Lung (tissue), 12 donors: ENCODE data around the gene PSMA8. TPM values are rescaled to one million over a fixed set of nuclear protein-coding genes. Genes with fewer than 3 reads are reported as not detected.
A peak's percentile ranks its signal among the peaks of the same experiment; 100 is the strongest.

ENCODE experiments used
- ATAC-seq: fragments of 200-7000 bp; cut with Tn5 transposase; one replicate; pipeline ENCODE4 v1.9.1; 2020; ENCODE audit warnings: moderate number of reproducible peaks; ENCODE audit not compliant: insufficient read depth, low FRiP score
- DNase-seq, 3 donors: peaks; one replicate each; pipeline ENCODE4 v3.0.0-alpha.2; 2013 to 2017
- H3K27ac ChIP-seq, 2 donors: one replicate each; pipeline ENCODE4 v1.5.1; 2013; ENCODE audit warnings: mild to moderate bottlenecking in 2 of 2, moderate library complexity in 2 of 2, control low read depth in 1 of 2, inconsistent platforms in 1 of 2, low read depth in 1 of 2, low read length in 1 of 2
- H3K27me3 ChIP-seq, 3 donors: one replicate each; pipeline ENCODE4 v1.5.1; 2013; ENCODE audit warnings: low read length in 2 of 3; ENCODE audit not compliant: control insufficient read depth in 3 of 3, insufficient read depth in 3 of 3
- H3K36me3 ChIP-seq, 4 donors: one replicate each; pipeline ENCODE4 v1.5.1; 2013; ENCODE audit warnings: low read length in 4 of 4, mild to moderate bottlenecking in 1 of 4, moderate library complexity in 1 of 4; ENCODE audit not compliant: control insufficient read depth in 4 of 4, insufficient read depth in 4 of 4
- H3K4me1 ChIP-seq, 5 donors: one replicate each; pipeline ENCODE4 v1.5.1; 2013; ENCODE audit warnings: low read length in 5 of 5, mild to moderate bottlenecking in 2 of 5, moderate library complexity in 1 of 5; ENCODE audit not compliant: control insufficient read depth in 5 of 5, insufficient read depth in 5 of 5
- H3K4me3 ChIP-seq: one replicate; pipeline ENCODE4 v1.5.1; 2013; ENCODE audit warnings: mild to moderate bottlenecking, control low read depth, moderate library complexity
- H3K9ac ChIP-seq, 2 donors: one replicate each; pipeline ENCODE4 v1.5.1; 2013; ENCODE audit warnings: low read length in 2 of 2, control low read depth in 1 of 2; ENCODE audit not compliant: insufficient read depth in 1 of 2
- H3K9me3 ChIP-seq, 4 donors: one replicate each; pipeline ENCODE4 v1.5.1; 2013; ENCODE audit warnings: low read length in 3 of 4, mild to moderate bottlenecking in 1 of 4, moderate library complexity in 1 of 4; ENCODE audit not compliant: control insufficient read depth in 4 of 4, insufficient read depth in 3 of 4
- WGBS, 2 donors: extraction: QIAGEN DNeasy Blood & Tissue Kit; methylation state at CpG; one replicate each; pipeline ENCODE4 v1.1.7; 2013; 5-methylcytosine and 5-hydroxymethylcytosine counted together
- polyA plus RNA-seq, 2 donors: library from polyadenylated mRNA; stranded (reverse); fragments of 200-250 nt; gene quantifications; one replicate each; pipeline ENCODE4 v1.2.1, GENCODE V29; 2013
- total RNA-seq, 2 donors: library from RNA; depleted of rRNA in 1 of 2; stranded (reverse); fragments of >200 nt in 1 of 2; gene quantifications; one replicate each; pipeline ENCODE4 v1.2.1, GENCODE V29; 2014 to 2021
- TF ChIP-seq, protein P1 (sequence below): IDR thresholded peaks from 2 replicates; pipeline ENCODE4 v1.5.1; 2012; ENCODE audit warnings: mild to moderate bottlenecking; ENCODE audit errors: control extremely low read depth, extremely low read depth
- donor health status: control.
- donor health status: control.
- donor health status: Bipolar disorder and iron deficiency.
- donor health status: healthy.
- donor health status: DM: yes; HTN: yes; CAD: no.

Gene PSMA8
- total and polyA plus RNA-seq, 4 donors, result 0.07 TPM; not detected in 3

DNA sequence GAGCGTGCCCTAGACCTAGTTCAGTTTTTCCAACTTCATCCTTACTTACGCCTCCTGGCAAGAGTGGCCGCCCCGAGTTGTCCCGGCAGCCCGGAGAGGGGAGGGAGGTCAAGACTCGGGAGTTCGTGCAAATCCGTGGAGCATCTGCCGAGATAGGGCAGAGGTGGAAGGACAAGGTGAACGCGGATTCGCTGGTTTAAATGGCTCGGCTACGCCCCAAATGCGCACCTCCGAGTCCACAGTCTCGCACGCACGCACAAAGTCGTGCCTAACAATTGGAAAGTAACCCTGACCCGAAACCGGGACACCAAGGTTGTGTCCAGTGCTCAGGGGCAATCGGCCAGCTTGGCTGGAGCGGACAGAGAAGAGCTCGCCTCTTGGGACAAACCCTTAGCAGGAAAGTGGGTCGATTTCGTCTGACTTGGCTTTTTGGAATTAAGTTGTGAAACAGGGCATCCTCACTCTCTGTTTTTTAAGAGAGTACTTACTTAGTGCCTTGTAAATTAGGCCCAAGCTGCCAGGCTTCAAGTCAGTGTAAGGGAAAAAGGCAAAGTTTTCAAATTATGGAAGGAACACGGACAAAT lies 42.5 kb upstream of the PSMA8 start:
- peak overlapping the region; percentile 82 to 85 for H3K9ac ChIP-seq
- H3K27ac ChIP-seq, result peak overlapping the region; percentile 93 to 97
- H3K36me3 ChIP-seq, result peaks cover 0 to 12% (median 3%) of the 10 kb centered on the region in 4 donors
- H3K4me3 ChIP-seq, result peak overlapping the region; percentile 68
- H3K4me1 ChIP-seq, result peaks cover 0 to 27% (median 5%) of the 10 kb centered on the region in 5 donors
- no peak for DNase-seq
- no peaks in the 10 kb centered on the region for H3K27me3 ChIP-seq
- TF ChIP-seq, protein P1, sequence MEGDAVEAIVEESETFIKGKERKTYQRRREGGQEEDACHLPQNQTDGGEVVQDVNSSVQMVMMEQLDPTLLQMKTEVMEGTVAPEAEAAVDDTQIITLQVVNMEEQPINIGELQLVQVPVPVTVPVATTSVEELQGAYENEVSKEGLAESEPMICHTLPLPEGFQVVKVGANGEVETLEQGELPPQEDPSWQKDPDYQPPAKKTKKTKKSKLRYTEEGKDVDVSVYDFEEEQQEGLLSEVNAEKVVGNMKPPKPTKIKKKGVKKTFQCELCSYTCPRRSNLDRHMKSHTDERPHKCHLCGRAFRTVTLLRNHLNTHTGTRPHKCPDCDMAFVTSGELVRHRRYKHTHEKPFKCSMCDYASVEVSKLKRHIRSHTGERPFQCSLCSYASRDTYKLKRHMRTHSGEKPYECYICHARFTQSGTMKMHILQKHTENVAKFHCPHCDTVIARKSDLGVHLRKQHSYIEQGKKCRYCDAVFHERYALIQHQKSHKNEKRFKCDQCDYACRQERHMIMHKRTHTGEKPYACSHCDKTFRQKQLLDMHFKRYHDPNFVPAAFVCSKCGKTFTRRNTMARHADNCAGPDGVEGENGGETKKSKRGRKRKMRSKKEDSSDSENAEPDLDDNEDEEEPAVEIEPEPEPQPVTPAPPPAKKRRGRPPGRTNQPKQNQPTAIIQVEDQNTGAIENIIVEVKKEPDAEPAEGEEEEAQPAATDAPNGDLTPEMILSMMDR, result no peak
- peak; percentile 55 for ATAC-seq
- WGBS, 2 donors, result 4 to 5% methylated on average over 28 to 29 of the region's 29 CpGs
- no peaks in the 10 kb centered on the region for H3K9me3 ChIP-seq

DNA sequence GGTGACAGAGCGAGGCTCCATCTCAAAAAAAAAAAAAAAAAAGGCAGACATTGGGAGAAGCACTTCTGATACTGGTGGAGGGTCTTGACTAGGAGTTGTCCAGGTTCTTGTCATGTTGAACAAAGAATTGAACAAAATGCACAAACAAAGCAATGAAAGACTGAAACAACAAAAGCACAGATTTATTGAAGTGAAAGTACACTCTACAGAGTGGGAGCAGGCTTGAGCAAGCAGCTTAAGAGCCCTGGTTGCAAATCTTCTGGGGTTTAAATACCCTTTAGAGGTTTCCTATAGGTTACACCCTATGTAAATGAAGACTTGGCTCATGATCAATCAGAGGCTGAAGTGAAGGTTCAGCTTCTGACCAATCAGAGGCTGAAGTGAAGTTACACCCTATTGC lies 36.8 kb upstream of the PSMA8 start:
- Histone ChIP-seq H3K36me3 (no peaks in the 10 kb centered on the region), H3K27me3 (no peaks in the 10 kb centered on the region), H3K9me3 (no peaks in the 10 kb centered on the region), H3K4me1 (no peaks in the 10 kb centered on the region), H3K27ac (no peak overlapping the region), H3K9ac (no peak overlapping the region), H3K4me3 (no peak overlapping the region)
- ATAC-seq (no peak), DNase-seq (no peak)
- TF ChIP-seq, protein P1, result no peak
- 36 to 93% methylated on average over 1 of the region's 1 CpG for WGBS, 2 donors

DNA sequence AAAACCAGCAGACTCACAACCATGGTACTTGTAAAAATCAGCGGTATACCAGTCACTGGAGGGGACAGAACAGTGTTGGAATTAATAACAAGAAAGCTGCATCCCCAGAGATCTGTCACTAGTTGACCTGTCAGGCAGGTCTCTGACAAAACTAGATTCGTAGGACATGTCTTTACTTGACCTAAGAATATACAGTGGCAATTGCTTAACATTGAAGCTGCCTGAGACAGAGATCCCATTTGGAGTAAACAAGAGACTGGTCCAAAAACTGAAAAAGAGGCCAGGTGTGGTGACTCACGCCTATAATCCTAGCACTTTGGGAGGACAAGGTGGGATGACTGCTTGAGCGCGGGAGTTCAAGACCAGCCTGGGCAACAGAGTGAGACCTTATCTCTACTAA lies 36.1 kb upstream of the PSMA8 start:
- ATAC-seq, result no peak
- no peaks in the 10 kb centered on the region for H3K4me1 ChIP-seq

More for the DNA sequence above, 36.1 kb upstream of the PSMA8 start:
- Histone ChIP-seq H3K27me3 (no peaks in the 10 kb centered on the region), H3K9ac (no peak overlapping the region), H3K9me3 (no peaks in the 10 kb centered on the region), H3K4me3 (no peak overlapping the region), H3K36me3 (no peaks in the 10 kb centered on the region), H3K27ac (no peak overlapping the region)
- 96 to 97% methylated on average over 5 of the region's 5 CpGs for WGBS, 2 donors
- DNase-seq, result no peak
- TF ChIP-seq, protein P1, result no peak
